HEK293 (cell line): ENCODE data around the gene SEC24A.

Experiments
- CTCF ChIA-PET: fragments of 350-600 bp; formaldehyde crosslinking; extraction: SDS; loops from one replicate; lab custom pipeline; 2021; ENCODE audit warnings: antibody characterized with exemption; lab: Yijun Ruan, JAX
- POLR2A ChIA-PET: fragments of 300-600 bp; formaldehyde crosslinking; extraction: SDS; loops from one replicate; lab custom pipeline; 2020; ENCODE audit warnings: antibody characterized with exemption, inconsistent platforms; lab: Yijun Ruan, JAX
- H3K27ac ChIP-seq: fragments of 200-500 bp; sonication (Bioruptor generic); 2 replicates; pipeline ENCODE4 v1.5.1; 2014; ENCODE audit warnings: low read depth, low read length, control low read depth, inconsistent platforms; ENCODE audit errors: extremely low read depth
- H3K36me3 ChIP-seq, 2 experiments: fragments of 200-500 bp in 1 of 2; sonication (Bioruptor generic) in 1 of 2; 1 replicate in 1 of 2; 2 replicates in 1 of 2; pipeline ENCODE4 v1.5.1; 2014 to 2017; ENCODE audit warnings: inconsistent platforms in 2 of 2, low read length in 2 of 2; ENCODE audit not compliant: control insufficient read depth in 2 of 2, insufficient read depth in 1 of 2
- H3K4me1 ChIP-seq: fragments of 200-500 bp; sonication (Bioruptor generic); 2 replicates; pipeline ENCODE4 v1.5.1; 2014; ENCODE audit warnings: mild to moderate bottlenecking, low read length, inconsistent platforms; ENCODE audit not compliant: control insufficient read depth, insufficient read depth
- H3K4me3 ChIP-seq: 2 replicates; pipeline ENCODE4 v1.5.1; 2011; ENCODE audit warnings: low read depth, mild to moderate bottlenecking, control low read depth, low read length, moderate library complexity
- H3K9me3 ChIP-seq: fragments of 200-500 bp; sonication (Bioruptor generic); 2 replicates; pipeline ENCODE4 v1.5.1; 2014; ENCODE audit warnings: low read depth, low read length, inconsistent platforms; ENCODE audit not compliant: control insufficient read depth, insufficient read depth
- KLF8 ChIP-seq: fragments of 450-650 bp; formaldehyde crosslinking; IDR thresholded peaks from 2 replicates; pipeline ENCODE4 v1.5.1; 2016; ENCODE audit warnings: missing biosample characterization, missing genetic modification characterization
- SCRT2 ChIP-seq: fragments of 450-650 bp; formaldehyde crosslinking; IDR thresholded peaks from 2 replicates; pipeline ENCODE4 v1.5.1; 2016; ENCODE audit warnings: missing biosample characterization, missing genetic modification characterization
- ZBTB20 ChIP-seq: fragments of 450-650 bp; formaldehyde crosslinking; IDR thresholded peaks from 2 replicates; pipeline ENCODE4 v1.5.1; 2016; ENCODE audit warnings: missing biosample characterization, missing genetic modification characterization
- ZBTB8A ChIP-seq: fragments of 450-650 bp; formaldehyde crosslinking; IDR thresholded peaks from 2 replicates; pipeline ENCODE4 v1.5.1; 2016; ENCODE audit warnings: missing biosample characterization, missing genetic modification characterization
- ZFHX2 ChIP-seq: fragments of 450-650 bp; formaldehyde crosslinking; conservative IDR thresholded peaks from 2 replicates; pipeline ENCODE4 v1.5.1; 2016; ENCODE audit warnings: missing biosample characterization, missing genetic modification characterization
- ZFP69B ChIP-seq: fragments of 450-650 bp; formaldehyde crosslinking; IDR thresholded peaks from 2 replicates; pipeline ENCODE4 v1.5.1; 2016; ENCODE audit warnings: missing biosample characterization, missing genetic modification characterization
- ZNF175 ChIP-seq: fragments of 450-650 bp; formaldehyde crosslinking; IDR thresholded peaks from 2 replicates; pipeline ENCODE4 v1.5.1; 2016; ENCODE audit warnings: missing biosample characterization, missing genetic modification characterization
- ZNF274 ChIP-seq, 2 experiments: fragments of 200-500 bp in 1 of 2; fragments of 450-650 bp in 1 of 2; sonication (Bioruptor generic) in 1 of 2; formaldehyde crosslinking in 1 of 2; IDR thresholded peaks; 2 replicates each; pipeline versions ENCODE4 v1.5.1 to v1.6.1; 2014 to 2016; ENCODE audit warnings: borderline replicate concordance in 1 of 2, inconsistent platforms in 1 of 2, low read length in 1 of 2, missing biosample characterization in 1 of 2, missing genetic modification characterization in 1 of 2
- ZNF335 ChIP-seq: fragments of 450-650 bp; formaldehyde crosslinking; conservative IDR thresholded peaks from 2 replicates; pipeline ENCODE4 v1.5.1; 2016; ENCODE audit warnings: missing biosample characterization, missing genetic modification characterization
- ZNF558 ChIP-seq: fragments of 450-650 bp; formaldehyde crosslinking; IDR thresholded peaks from 2 replicates; pipeline ENCODE4 v1.5.1; 2016; ENCODE audit warnings: missing biosample characterization, missing genetic modification characterization
- ZNF561 ChIP-seq: fragments of 450-650 bp; IDR thresholded peaks from 2 replicates; pipeline ENCODE4 v1.5.1; 2018; ENCODE audit warnings: missing biosample characterization, missing genetic modification characterization, borderline replicate concordance
- ZNF600 ChIP-seq: fragments of 450-650 bp; formaldehyde crosslinking; IDR thresholded peaks from 2 replicates; pipeline ENCODE4 v1.5.1; 2016; ENCODE audit warnings: missing biosample characterization, missing genetic modification characterization
- ZNF626 ChIP-seq: fragments of 450-650 bp; sonication (Bioruptor Pico); formaldehyde crosslinking; IDR thresholded peaks from 2 replicates; pipeline ENCODE4 v1.5.1; 2018; ENCODE audit warnings: missing biosample characterization, missing genetic modification characterization, inconsistent platforms
- ZNF629 ChIP-seq: fragments of 450-650 bp; formaldehyde crosslinking; IDR thresholded peaks from 2 replicates; pipeline ENCODE4 v1.5.1; 2017; ENCODE audit warnings: missing biosample characterization, missing genetic modification characterization
- ZNF701 ChIP-seq: fragments of 450-650 bp; formaldehyde crosslinking; IDR thresholded peaks from 2 replicates; pipeline ENCODE4 v1.5.1; 2016; ENCODE audit warnings: missing biosample characterization, missing genetic modification characterization
- ZNF76 ChIP-seq: fragments of 450-650 bp; formaldehyde crosslinking; IDR thresholded peaks from 2 replicates; pipeline ENCODE4; 2016; ENCODE audit warnings: low read depth, missing biosample characterization, missing genetic modification characterization, borderline replicate concordance
- ZNF830 ChIP-seq: fragments of 450-650 bp; IDR thresholded peaks from 2 replicates; pipeline ENCODE4 v1.5.0; 2018; ENCODE audit warnings: missing biosample characterization, missing genetic modification characterization, low read depth, mild to moderate bottlenecking, moderate library complexity
- TF ChIP-seq, protein P1 (sequence below): fragments of 450-650 bp; formaldehyde crosslinking; IDR thresholded peaks from 2 replicates; pipeline ENCODE4 v1.5.1; 2017; ENCODE audit warnings: missing biosample characterization, missing genetic modification characterization
- TF ChIP-seq, protein P2 (sequence below): fragments of 450-650 bp; formaldehyde crosslinking; optimal IDR thresholded peaks from 2 replicates; pipeline ENCODE3; 2016; ENCODE audit warnings: missing biosample characterization, mild to moderate bottlenecking, missing genetic modification characterization
- TF ChIP-seq, protein P3 (sequence below): fragments of 450-650 bp; formaldehyde crosslinking; IDR thresholded peaks from 2 replicates; pipeline ENCODE4 v1.5.1; 2016; ENCODE audit warnings: missing biosample characterization, missing genetic modification characterization
- TF ChIP-seq, protein P4 (sequence below): fragments of 450-650 bp; formaldehyde crosslinking; IDR thresholded peaks from 2 replicates; pipeline ENCODE4 v1.5.1; 2016; ENCODE audit warnings: missing biosample characterization, missing genetic modification characterization, low read depth
- TF ChIP-seq, protein P5 (sequence below): fragments of 450-650 bp; formaldehyde crosslinking; IDR thresholded peaks from 2 replicates; pipeline ENCODE4 v1.5.1; 2016; ENCODE audit warnings: missing biosample characterization, missing genetic modification characterization

The SEC24A gene

DNA sequence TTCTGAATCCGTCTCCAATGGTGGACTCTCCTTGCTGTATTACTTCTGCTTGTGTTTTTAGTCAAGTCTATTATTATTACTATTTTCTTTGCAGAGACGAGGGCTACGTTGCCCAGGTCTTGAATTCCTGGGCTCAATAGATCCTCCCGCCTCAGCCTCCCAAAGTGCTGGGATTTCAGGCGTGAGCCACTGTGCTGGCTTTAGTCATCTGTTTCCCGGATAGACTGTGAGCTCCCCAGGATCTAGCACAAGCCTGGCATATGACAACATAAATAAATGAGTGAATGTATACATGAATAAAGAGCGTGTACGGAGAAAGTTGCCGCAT lies 109.6 kb downstream of the SEC24A start:
- ChIA-PET POLR2A (interaction anchor here (0.6 to 4.4 kb wide), 10 partner anchors 11 to 359 kb away, joined by 3 to 25 read pairs (median 5); partner anchors contain the start of genes C5orf24 and CAMLG), CTCF (interaction anchor here (0.6 to 2.5 kb wide), 10 partner anchors 12 to 147 kb away, joined by 3 to 15 read pairs (median 5); partner anchors contain the start of genes C5orf24, CAMLG and PCBD2)
- peak overlapping the region; percentile 48; the same call in 1 of the 2 replicates for H3K27ac ChIP-seq
- peaks cover 5 to 13% of the 10 kb centered on the region in 2 experiments; a peak in 2 of 3 replicates for H3K36me3 ChIP-seq
- no peaks in the 10 kb centered on the region for H3K9me3 ChIP-seq
- H3K4me1 ChIP-seq, result 0 out of 2 replicates have a peak, but pooled peaks cover 5% of the 10 kb centered on the region
- peak overlapping the region; percentile 31 for H3K4me3 ChIP-seq
- TF ChIP-seq, protein P1, sequence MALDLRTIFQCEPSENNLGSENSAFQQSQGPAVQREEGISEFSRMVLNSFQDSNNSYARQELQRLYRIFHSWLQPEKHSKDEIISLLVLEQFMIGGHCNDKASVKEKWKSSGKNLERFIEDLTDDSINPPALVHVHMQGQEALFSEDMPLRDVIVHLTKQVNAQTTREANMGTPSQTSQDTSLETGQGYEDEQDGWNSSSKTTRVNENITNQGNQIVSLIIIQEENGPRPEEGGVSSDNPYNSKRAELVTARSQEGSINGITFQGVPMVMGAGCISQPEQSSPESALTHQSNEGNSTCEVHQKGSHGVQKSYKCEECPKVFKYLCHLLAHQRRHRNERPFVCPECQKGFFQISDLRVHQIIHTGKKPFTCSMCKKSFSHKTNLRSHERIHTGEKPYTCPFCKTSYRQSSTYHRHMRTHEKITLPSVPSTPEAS (tag by site-specific recombination), result no peak
- 0 out of 2 replicates have a peak, but pooled peaks have one; percentile 96 for TF ChIP-seq ZNF335

DNA sequence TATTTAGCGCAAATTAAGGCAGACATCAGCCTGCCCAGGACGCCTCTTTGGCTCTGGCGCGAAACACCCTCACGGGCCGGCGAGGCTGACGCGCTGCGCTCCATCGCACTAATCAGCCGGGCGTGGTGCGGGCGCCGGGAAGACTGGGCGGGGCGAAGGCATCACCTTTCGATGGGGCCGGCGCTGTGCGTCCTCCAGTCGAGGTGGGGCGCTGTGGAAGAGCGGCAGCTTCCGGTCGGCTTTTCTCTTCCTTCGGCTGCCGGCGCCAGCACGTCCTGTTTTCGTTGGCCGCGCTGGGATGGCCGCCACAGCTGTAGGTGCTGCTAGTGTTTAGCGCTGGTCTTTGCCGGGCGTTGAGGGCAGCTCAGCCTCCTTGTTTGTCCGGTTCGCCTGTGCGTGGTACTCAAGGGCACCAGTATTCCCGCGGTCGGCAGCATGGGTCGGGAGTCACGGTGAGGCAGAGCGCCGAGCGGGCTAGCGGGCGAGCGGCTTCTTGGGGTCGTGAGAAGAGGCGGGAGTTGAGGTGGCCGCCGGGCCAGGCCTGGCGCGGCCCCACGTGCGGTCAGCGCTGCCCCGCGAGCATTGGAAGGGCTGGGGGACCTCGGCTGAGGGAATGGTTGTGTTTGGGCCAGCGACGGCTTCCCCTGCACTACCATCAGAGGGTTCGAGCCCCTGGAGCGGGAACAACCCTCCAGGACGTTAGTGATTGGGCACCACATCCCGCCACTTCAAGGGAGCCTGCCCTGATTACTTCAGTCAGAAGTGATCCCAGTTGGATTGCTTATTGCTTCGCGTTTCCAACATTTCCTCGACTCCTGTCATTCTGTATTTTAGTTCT lies 110.1 kb downstream of the SEC24A start, which contains the start of gene DDX46:
Gene DDX46, plus strand, starts transcription at position 276 of the 838 bp plus-strand sequence. Its CDS starts 160 bp downstream, at position 436.
- 0 out of 2 replicates have a peak, but pooled peaks cover 5% of the 10 kb centered on the region for H3K4me1 ChIP-seq
- H3K27ac ChIP-seq, result peak within 1 kb of the TSS; percentile 51; the same call in 1 of the 2 replicates
- no peaks in the 10 kb centered on the region for H3K9me3 ChIP-seq
- peaks cover 7 to 19% of the 10 kb centered on the region in 2 experiments for H3K36me3 ChIP-seq
- POLR2A ChIA-PET, result interaction anchor here (0.6 to 4.4 kb wide), 11 partner anchors 10 to 666 kb away, joined by 3 to 25 read pairs (median 4); partner anchors contain the start of genes C5orf24 and CAMLG
- peak within 1 kb of the TSS; percentile 97 for H3K4me3 ChIP-seq
- CTCF ChIA-PET, result interaction anchor here (0.5 to 2.5 kb wide), 9 partner anchors 15 to 181 kb away, joined by 3 to 15 read pairs (median 5); partner anchors contain the start of genes C5orf24, CAMLG and PCBD2
- TF ChIP-seq SCRT2 (tag by site-specific recombination) (no peak), ZNF558 (peak; percentile 48; the same call in 1 of the 2 replicates), ZNF561 (tag by site-specific recombination) (peak; percentile 75), ZBTB8A (peak; percentile 97), ZNF626 (tag by site-specific recombination) (no peak), ZFHX2 (tag by site-specific recombination) (peak; percentile 10; the same call in 1 of the 2 replicates), ZNF830 (tag by site-specific recombination) (no peak), ZBTB20 (peak; percentile 50; the same call in 1 of the 2 replicates), ZNF701 (tag by site-specific recombination) (no peak), ZFP69B (tag by site-specific recombination) (peak; percentile 79), ZNF76 (tag by site-specific recombination) (peak; percentile 86), ZNF274 (IDR thresholded peaks at IDR 0.05; ENCODE audit: low read length) (no peak), ZNF274 (tag by site-specific recombination; IDR thresholded peaks at IDR 0.05; ENCODE audit: borderline replicate concordance) (no peak), KLF8 (peak; percentile 92; the same call in 1 of the 2 replicates), ZNF175 (tag by site-specific recombination) (no peak), ZNF629 (tag by site-specific recombination) (peak; percentile 92), ZNF600 (tag by site-specific recombination) (peak; percentile 91)
- TF ChIP-seq, protein P2, sequence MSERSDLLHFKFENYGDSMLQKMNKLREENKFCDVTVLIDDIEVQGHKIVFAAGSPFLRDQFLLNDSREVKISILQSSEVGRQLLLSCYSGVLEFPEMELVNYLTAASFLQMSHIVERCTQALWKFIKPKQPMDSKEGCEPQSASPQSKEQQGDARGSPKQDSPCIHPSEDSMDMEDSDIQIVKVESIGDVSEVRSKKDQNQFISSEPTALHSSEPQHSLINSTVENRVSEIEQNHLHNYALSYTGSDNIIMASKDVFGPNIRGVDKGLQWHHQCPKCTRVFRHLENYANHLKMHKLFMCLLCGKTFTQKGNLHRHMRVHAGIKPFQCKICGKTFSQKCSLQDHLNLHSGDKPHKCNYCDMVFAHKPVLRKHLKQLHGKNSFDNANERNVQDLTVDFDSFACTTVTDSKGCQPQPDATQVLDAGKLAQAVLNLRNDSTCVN (tag by site-specific recombination), result peak; percentile 77
- TF ChIP-seq, protein P3, sequence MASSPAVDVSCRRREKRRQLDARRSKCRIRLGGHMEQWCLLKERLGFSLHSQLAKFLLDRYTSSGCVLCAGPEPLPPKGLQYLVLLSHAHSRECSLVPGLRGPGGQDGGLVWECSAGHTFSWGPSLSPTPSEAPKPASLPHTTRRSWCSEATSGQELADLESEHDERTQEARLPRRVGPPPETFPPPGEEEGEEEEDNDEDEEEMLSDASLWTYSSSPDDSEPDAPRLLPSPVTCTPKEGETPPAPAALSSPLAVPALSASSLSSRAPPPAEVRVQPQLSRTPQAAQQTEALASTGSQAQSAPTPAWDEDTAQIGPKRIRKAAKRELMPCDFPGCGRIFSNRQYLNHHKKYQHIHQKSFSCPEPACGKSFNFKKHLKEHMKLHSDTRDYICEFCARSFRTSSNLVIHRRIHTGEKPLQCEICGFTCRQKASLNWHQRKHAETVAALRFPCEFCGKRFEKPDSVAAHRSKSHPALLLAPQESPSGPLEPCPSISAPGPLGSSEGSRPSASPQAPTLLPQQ (tag by site-specific recombination), result peak; percentile 89
- TF ChIP-seq, protein P4, sequence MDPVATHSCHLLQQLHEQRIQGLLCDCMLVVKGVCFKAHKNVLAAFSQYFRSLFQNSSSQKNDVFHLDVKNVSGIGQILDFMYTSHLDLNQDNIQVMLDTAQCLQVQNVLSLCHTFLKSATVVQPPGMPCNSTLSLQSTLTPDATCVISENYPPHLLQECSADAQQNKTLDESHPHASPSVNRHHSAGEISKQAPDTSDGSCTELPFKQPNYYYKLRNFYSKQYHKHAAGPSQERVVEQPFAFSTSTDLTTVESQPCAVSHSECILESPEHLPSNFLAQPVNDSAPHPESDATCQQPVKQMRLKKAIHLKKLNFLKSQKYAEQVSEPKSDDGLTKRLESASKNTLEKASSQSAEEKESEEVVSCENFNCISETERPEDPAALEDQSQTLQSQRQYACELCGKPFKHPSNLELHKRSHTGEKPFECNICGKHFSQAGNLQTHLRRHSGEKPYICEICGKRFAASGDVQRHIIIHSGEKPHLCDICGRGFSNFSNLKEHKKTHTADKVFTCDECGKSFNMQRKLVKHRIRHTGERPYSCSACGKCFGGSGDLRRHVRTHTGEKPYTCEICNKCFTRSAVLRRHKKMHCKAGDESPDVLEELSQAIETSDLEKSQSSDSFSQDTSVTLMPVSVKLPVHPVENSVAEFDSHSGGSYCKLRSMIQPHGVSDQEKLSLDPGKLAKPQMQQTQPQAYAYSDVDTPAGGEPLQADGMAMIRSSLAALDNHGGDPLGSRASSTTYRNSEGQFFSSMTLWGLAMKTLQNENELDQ (tag by site-specific recombination), result no peak
- TF ChIP-seq, protein P5, sequence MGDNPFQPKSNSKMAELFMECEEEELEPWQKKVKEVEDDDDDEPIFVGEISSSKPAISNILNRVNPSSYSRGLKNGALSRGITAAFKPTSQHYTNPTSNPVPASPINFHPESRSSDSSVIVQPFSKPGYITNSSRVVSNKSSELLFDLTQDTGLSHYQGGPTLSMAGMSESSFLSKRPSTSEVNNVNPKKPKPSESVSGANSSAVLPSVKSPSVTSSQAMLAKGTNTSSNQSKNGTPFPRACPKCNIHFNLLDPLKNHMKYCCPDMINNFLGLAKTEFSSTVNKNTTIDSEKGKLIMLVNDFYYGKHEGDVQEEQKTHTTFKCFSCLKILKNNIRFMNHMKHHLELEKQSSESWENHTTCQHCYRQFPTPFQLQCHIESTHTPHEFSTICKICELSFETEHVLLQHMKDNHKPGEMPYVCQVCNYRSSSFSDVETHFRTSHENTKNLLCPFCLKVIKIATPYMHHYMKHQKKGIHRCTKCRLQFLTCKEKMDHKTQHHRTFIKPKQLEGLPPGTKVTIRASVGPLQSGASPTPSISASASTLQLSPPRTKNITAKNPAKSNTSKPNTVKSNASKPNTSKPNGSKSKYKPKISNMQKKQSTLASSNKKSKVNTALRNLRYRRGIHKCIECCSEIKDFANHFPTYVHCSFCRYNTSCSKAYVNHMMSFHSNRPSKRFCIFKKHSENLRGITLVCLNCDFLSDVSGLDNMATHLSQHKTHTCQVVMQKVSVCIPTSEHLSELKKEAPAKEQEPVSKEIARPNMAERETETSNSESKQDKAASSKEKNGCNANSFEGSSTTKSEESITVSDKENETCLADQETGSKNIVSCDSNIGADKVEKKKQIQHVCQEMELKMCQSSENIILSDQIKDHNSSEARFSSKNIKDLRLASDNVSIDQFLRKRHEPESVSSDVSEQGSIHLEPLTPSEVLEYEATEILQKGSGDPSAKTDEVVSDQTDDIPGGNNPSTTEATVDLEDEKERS (tag by site-specific recombination), result peak; percentile 7; the same call in 1 of the 2 replicates
